GM19467 (cell line): ENCODE results near the gene FRMPD4.

ENCODE experiments used
- ATAC-seq: cut with Tn5 transposase; IDR thresholded peaks from one replicate; pipeline ENCODE4 v1.9.1; 2021; ENCODE audit warnings: mild to moderate bottlenecking, moderate library complexity; ENCODE audit not compliant: unreplicated experiment

Gene FRMPD4

DNA sequence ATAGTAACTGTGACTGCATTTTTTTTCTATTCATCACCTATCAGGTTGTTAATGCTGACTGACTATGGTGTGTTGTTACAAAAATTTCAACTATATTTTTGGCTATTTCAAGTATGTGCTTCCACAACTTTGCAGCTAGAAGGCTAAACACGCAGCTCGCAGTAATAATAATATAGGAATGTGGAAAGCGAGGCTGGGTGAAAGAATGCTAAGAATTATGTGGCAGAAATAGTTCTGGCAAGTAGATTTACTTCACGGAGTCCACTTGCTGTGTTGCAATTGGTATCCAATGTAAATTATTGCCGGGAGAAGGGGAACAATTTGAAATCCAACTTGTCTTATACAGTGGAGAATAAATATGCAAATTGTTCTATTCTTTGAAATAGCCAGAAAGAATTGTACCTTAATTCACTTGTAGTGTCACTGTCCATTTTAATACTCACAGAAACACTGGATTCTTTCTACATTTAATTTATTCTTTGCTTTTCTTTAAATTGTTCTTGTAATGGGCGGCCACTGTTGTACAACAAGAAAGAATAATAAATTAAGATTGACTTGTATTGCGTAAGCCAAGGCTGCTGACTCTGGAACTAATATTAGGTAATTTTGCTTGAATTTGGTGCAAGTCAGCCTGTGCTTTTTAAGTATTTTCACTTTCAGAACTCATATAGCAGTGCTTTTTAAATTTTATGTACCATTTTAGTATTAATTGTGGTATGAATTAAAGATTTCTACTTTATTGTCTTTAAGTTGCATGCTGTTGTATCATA, 154.9 kb downstream of the FRMPD4 start:
- no peak for ATAC-seq

DNA sequence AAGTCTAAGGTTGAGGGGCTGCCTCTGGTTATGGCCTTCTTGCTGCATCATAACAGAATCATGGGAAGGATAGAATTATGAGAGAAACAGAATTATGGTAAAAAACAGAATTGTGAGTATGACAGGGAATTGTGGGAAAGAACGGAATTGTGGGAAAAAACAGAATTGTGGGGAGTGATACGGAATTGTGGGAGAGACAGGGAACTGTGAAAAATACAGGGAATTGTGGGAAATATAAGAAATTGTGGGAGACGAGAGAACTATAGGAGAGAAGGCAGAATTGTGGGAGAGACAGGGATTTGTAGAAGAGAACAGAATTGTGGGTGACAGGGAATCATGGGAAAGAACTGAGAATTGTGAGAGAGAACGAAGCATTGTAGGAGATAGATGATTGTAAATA, 159.1 kb downstream of the FRMPD4 start:
- no peak for ATAC-seq

- ATAC-seq = no peak
Measured at GRCh38 chrX:12301288-12301687, 163.0 kb downstream of the FRMPD4 start.

GRCh38 chrX:12304261-12304660, 166.0 kb downstream of the FRMPD4 start:
- ATAC-seq = no peak

DNA sequence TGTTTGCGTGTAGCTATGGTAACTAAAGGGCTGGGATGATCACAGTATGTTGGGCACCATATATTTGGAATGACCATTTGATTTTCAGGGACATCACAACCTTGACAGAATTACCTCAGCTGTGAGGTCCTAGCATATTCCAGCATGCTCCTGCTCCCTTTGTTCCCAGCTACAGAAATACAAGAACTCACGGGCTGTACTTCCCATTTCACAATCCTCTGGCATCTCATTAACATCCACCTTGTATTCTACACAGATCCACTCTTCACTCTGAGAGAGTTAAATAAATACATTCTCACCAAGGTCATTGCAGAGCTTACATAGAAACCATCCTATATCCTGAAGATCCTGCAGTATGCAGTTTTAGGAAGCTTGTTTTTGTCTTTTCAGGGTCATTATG, 169.7 kb downstream of the FRMPD4 start:
- ATAC-seq = no peak

- no peak for ATAC-seq
Measured at GRCh38 chrX:12308420-12308819, 170.1 kb downstream of the FRMPD4 start.

GRCh38 chrX:12309040-12309743, 170.9 kb downstream of the FRMPD4 start:
- ATAC-seq = no peak

GRCh38 chrX:12309744-12310076, 171.4 kb downstream of the FRMPD4 start:
- no peak for ATAC-seq

DNA sequence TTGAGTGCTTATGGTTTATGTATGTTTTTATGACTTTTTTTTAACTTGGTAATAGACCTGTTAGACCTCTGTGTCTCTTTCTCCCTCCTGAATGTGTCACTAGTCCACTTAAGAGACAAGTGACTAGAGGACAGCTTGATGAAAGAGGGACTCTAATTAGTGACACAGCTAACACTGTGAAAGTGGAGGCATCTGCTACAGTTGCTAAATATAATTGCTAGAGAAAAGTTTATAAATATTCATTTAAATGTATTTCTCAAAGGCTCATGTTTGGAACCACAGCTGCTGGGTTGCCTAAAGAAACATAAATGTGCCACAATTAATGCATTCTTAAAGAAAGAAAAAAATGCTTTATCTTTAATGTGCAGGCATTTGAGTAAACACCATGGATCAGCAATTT, 176.4 kb downstream of the FRMPD4 start:
- ATAC-seq = no peak

DNA sequence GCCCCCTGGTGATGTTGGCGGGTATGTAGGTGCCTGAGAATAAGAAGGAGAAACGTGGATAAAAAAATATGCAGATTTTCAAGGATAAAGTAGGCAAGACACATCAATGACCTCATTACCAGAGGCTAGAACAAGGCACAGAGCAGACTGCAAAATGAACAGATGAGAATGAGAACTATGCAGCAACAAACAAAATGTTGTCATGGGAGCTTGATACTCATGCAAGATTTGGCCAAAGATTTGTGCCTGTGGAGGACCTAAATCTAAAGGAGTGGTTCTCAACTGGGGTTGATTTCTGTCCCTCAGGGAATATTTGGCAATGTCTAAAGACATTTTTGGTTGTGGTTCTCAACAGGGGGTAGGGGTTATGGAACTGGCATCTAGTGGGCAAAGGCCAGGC, 177.3 kb downstream of the FRMPD4 start:
- no peak for ATAC-seq

DNA sequence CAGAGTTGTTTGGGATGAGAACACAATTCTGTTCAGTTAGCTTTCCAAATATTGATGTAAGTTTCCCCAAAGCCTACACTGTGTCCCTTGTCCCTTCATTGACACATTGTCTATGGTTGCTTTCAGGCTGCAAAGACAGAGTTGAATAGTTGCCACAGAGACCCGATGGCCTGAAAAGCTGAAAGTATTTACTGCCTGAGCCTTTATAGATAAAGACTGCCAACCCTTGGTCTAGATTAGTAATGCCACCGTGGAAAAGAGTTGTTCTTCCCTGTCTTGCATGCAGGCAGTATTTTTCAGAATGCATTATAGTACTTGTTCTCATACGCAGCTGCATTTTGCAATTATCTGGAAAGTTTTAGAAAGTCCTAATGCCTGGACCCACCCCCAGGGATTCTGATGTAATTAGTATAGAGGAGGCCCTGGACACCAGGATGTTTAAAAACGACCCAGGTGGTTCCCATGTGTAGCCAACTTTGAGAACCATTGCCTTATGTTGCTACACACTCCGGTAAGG, 180.8 kb downstream of the FRMPD4 start:
- no peak for ATAC-seq

- ATAC-seq = no peak
Measured at GRCh38 chrX:12319992-12320391, 181.7 kb downstream of the FRMPD4 start.

- ATAC-seq = no peak
Measured at GRCh38 chrX:12322031-12322430, 183.8 kb downstream of the FRMPD4 start.

- no peak for ATAC-seq
Measured at GRCh38 chrX:12325171-12325570, 186.9 kb downstream of the FRMPD4 start.

DNA sequence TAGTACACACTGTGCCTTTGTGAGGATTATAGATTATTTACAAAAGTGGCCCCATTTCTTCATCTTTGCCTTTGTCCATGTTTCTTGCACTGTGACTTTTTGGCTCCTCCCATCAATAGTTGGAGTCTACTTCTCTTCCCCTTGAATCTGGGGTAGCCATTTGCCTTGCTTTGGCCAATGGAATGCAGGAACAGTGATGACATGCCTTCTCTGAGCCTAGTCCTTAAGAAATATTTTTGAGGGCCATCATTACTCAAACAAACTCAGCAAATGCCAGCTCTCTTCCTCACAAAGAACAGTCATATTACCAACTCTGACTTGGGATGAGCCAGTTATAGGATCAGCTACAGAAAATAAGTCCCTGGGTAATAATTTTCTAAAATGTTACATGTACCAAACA, 189.6 kb downstream of the FRMPD4 start:
- ATAC-seq = no peak

DNA sequence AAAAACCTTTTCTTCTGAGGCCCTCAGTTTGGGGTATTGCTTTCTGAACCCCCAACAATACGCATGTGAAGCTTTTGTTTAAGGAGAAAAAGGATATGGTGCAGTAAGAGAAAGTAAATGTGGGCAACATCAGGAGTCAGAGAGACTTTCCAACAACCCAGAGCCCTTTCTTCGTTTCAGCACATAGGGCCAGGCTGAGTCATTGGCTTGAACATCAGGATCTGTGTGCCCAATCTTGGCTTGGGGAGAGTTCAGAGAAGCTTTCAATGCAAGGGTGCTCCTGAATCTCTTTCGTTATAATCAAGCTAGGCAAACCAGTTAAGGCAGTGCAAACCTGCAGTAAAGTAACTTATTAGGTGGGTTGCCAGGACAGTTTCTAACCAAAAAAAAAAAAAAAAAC, 191.2 kb downstream of the FRMPD4 start:
- ATAC-seq = no peak

GRCh38 chrX:12330841-12331240, 192.6 kb downstream of the FRMPD4 start:
- no peak for ATAC-seq

DNA sequence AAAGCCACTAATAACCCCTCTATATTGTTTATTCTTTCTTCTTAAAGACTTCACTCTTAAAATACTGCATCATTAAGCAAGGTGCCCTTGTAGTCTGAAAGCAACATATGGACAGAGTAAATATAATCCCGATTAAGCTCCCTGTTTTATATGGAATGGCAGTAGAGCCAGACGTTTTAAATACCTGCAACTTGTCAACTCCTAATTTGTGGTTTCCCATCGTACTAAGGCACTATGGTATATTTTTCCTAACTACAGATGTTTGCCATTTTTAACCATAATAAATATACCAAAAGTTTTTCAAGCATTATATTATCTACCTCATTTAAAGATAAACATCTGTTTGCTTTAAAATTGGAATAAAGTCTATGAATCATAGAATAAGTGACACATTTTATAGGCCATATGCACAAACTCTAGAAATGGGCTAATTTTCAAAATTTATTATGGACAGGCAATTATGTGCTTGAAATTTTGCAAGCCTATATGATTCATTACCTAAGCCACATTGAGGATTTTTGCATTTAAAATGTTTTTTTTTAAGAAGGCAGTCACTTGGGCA, 194.6 kb downstream of the FRMPD4 start:
- ATAC-seq = no peak

- ATAC-seq = no peak
Measured at GRCh38 chrX:12339921-12340320, 201.6 kb downstream of the FRMPD4 start.

GRCh38 chrX:12344954-12345353, 206.7 kb downstream of the FRMPD4 start:
- ATAC-seq = no peak

- no peak for ATAC-seq
Measured at GRCh38 chrX:12349201-12349600, 210.9 kb downstream of the FRMPD4 start.

DNA sequence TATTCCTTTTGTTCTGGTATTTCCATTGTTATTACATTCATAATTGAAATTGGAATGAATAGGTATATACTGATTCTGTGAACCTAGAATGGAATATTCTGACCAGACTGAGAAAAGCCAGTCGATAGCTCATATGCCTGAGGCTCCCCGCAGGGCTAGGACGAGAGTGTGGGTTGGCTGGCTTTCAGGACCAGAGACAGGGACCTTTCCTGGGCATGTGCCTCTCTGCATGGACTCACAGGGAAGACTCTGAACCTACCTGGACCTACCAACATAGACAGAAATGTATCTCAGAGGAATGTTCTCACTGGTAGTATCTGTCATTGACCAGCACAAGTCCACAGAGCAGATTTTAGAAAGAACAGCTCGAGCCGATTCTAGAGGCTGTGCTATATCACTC, 214.6 kb downstream of the FRMPD4 start:
- ATAC-seq = no peak
